ENCODE results near the gene SETD4.

- no peak for TF ChIP-seq CTCF (IDR thresholded peaks at IDR 0.05)
- TF ChIP-seq POLR2A (IDR thresholded peaks at IDR 0.05), result no peak
Observed at GRCh38 chr21:36005018-36005417, 55.3 kb downstream of the SETD4 start.
